Activated CD4-positive, alpha-beta T cell treated with anti-CD3 and anti-CD28 coated beads, Interleukin-2, amount 50 U/mL, for 16 hours (primary cell): ENCODE results near the gene MYLIP.

ENCODE experiments used
- DNase-seq: peaks from one replicate; pipeline ENCODE4 v3.0.0-alpha.2; 2020

The MYLIP gene

DNA sequence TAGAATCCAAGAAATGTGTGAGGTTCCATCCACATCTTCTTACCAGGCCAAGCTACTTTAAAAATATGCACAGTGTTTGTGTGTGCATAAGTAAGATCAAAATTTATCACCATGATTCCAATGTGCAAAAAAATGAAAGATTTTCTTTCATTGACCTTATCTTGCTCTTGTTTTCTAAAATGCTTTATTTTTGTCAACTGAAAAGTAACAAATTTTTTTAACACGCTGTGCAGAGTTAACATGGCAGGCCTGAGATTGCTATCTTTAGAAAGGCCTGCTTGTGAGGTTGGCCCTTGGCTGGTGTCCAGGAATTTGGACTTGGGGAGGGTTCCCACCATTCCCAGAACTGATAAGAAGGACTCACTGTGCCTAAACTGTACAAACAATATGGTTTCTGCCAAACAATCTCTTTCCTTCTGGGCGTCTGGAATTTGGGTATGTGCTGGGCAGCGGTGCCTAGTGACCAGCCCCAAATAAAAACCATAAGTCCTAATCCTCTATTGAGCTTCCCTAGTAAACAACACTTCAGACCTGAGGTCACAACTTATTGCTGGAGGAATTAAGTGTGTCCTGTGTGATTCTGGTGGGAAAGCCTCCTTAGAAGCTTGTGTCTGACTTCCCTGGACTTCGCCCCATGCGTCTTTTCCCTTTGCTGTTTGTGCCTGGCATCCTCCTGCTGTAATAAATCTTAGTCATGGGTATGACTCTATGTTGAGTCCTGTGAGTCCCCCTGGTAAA lies 19.8 kb upstream of the MYLIP start:
- no peak for DNase-seq

DNA sequence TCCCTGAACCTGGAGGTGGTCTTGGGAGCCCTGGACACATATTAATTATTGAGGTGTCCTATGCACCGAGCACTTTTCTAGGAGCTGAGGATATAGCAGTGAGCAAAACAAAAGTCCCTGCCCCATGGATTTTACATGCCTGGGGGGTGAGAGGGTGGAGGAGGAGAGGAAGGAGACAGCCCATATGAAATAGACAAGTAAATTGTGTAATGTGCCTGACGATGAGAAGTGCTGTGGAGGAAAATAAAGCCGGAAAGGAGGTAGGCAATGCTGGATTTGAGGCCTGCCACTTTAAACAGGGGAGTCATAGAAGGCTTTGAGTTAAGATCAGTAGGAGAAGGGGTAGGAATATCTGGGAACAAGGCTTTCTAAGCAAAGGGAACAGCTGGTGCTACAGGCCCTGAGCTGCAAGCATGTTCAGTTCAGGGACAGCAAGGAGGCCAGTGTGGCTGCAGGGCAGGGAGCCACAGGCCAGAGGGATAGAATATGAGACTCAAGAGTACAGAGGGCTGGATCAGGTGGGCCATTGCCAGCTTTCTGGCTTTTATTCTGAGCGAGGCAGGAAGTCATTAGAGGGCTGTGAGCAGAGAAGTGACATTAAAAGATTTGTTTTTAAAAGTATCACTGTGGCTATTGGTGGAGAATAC lies 19.1 kb upstream of the MYLIP start:
- DNase-seq, result no peak

DNA sequence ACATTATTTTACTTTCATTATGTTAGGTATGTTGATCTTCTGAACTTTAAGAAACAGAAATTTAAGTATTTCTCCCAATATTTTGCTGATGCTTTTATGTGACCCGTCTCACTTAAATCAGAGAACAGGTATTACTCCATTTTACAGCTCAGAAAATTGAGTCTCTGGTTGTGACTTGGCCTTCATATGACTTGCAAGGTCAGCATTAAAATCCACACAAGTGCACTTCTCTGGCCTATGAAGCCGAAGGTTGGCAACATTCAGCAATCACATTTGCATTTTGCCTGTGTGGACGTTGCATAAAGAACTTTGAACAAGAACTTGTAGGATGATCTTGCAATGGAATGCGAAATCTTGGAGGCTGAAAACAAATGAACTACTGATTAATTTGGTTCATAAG lies 10.1 kb upstream of the MYLIP start:
- no peak for DNase-seq

DNA sequence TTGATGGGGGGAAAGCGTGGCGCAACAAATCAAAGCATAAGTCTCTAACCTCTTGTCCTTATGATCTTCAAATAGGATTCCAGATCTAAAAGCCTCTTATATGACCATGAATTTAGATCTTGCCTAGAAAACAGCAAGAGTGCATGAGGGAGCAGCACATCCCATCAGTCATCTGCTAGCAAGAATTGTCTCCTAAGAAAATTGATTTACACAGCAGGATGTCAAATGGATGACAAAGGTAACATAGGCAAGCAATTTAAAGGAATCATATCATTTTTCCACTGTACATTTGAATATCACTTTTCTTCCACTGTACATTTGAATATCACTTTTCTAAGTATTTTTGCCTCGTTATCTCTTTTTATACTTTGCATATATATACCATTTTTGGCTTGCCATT lies 7.5 kb upstream of the MYLIP start:
- DNase-seq, result no peak

DNA sequence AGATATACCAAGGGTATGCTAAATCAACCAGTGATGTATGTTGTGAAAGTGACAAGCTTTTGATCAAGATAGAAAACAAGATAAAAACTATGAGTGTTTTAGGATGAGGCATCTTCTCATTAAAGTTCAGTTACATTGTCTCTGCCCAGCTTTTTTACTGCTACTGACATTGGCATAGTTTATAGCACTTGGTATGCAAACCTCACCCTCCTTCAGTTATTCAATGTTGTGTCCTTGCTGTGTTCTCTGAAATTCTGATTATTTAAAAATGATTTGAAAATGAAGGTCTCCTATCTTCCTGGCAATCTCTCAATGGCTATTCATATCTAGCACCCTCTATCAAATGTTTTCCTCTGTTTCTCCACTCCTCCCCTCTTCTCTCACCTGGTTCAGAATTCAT lies 6.7 kb upstream of the MYLIP start:
- DNase-seq, result no peak

DNA sequence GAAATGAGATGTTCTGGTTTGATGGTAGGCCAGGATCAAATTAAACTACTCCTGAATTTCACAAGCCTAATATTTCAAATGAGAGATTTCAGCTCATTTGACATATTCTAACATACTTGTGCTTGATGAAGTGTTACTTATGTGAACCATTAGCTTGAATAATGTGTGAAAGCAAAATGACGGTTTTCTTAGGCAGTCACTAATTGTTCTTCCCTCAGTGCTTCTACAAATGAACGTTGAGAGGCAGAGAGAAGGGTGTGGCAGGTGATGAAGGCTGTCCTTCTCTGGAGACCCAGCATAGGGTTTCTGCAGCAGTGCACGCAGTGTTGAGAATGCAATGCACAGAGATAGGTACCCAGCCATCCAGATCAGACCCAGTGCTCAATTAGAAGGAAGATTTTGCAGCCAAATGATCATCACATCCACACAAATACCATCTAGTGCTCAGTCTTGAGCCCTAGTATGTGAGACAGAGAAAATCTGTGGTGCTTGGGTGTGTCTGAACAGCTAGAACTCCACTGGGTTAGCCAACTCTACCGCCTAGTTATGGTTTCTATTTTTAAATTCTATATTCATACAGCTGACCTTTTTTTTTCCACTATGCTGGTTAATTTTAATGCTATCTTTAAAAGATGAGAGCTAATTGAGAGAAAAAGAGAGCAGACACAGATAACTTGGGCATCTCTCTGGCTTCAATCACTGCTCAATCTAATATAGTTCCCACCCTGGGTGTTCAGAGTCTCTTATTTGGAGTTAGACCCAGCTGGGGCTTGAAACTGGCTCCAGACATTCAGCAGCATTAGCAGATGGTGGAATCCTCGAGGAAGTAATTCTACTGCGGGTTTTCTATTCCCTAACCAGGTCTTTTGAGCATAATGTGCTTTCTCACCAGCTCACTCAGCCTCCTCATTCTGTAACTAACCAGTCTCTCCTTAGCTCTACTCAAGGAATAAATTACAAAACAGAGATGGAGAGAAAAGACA lies 4.4 kb upstream of the MYLIP start:
- no peak for DNase-seq

DNA sequence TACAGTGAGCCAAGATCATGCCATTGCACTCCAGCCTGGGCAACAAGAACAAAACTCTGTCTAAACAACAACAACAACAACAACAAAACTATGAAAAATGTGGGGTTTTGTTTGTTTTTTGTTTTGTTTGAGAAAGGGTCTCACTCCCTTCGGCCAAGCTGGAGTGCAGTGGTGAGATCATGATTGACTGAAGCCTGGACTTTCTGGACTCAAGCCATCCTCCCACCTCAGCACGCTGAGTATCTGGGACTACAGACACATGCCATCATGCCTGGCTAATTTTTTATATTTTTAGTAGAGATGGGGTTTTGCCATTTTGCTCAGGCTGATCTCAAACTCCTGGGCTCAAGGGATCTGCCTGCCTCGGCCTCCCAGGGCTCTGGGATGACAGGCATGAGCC lies 2.8 kb upstream of the MYLIP start:
- DNase-seq, result no peak

DNA sequence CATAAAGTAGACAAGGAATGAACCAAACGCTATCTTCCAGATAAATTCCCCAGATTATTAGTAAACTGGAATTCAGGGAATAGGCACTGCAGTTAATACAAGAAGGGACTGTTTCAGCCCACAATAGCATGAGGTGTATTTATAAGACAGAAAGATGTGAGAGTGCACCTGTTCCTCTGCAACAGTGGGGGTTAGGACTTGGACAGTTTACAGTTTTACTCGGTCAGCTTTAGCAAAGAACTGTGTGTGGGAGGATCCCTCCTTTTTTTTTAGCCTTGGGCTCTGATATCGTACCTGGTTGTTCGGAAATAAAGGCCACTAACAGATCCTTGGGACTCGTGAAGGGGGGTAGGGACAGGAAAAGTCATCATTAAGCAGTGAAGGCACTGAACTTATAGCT lies 2.0 kb upstream of the MYLIP start:
- DNase-seq, result no peak

DNA sequence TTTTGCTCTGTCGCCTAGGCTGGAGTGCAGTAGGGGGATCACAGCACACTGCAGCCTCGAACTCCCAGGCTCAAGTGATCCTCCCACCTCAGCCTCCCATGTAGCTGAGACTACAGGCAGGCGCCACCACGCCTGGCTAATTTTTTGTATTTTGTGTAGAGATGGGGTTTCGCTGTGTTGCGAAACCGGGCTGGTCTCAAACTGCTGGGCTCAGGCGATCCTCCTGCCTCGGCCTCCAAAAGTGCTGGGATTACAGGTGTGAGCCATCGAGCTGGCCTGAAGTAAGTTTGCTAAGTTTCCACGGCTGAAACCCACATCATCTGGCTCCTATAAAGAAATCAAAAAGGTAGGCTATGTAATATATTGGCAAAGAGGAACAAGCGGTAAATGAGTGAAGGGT lies 1.4 kb upstream of the MYLIP start:
- no peak for DNase-seq

DNA sequence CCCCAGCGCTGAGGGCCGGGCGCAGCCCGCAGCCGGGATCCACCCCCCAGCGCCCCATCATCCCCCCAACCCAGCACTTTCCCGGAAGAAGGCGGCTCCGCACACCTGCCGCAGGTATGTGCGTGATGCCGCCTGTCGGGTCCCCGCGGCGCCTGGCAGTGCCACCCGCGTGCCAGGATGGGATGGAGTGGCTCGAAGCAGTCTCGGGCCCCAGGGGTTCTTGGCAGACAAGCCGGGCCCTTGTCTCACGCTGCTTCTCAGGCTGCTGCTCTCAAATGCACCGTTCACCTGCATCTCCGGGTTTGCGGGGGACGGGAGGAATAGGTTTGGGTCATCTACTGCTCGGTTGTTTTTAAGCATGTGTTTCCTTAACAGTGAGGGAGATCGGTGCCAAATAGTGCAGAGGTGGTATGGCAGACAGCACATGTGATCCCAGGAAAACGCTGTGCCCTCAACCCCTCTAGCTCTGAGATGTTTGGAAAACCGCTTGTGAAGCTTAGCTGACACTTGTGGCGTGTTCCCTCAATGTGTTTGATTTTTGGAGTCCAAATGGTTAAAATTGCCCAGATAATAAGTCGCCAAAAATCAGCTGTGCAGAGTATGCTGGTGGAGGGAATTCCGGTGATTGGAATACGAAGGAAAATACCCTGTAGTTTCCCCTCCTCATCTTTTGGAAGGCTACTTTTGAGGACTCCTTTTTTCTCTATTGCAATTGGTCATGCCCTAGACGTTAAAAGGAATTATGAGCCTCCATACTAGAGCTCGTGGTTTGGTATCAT lies 926 bp downstream of the MYLIP start:
- DNase-seq, result peak; percentile 22

DNA sequence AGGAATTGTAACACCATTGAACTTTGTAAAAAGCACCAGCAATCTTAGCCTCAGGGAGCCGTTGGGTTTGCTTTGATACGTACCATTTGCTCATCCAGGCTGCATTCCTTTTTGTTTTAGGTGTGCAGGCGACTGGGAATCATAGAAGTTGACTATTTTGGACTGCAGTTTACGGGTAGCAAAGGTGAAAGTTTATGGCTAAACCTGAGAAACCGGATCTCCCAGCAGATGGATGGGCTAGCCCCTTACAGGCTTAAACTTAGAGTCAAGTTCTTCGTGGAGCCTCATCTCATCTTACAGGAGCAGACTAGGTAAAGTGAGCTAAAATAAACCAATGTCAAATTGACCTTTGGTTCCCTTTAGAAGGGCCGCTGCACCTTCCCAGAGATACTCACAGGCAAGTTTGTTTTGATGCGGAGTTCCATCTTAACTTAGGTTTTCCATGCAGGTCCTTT lies 1.6 kb downstream of the MYLIP start:
- peak; percentile 10 for DNase-seq

DNA sequence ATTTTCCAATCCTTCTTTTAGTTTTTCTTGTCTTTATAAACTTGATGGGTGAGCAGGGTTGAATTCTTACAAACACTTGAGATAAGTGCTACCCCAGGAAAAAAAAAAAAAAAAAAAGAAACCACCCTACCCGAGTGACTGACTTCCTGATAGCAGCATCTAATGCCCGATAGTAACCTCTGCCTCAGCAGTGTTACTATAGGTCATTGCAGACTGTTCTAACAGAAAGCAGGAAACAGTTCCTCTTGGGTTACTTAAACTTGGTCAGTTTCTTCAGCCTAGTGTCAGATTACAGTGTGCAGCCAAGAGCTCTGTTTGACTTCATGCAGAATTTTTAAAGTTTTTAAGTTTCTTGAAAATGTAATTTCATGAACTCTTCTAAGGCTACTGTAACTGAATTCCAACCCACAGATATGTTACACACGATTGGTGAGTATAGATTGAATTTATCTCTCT lies 2.1 kb downstream of the MYLIP start:
- peak; percentile 81 for DNase-seq

DNA sequence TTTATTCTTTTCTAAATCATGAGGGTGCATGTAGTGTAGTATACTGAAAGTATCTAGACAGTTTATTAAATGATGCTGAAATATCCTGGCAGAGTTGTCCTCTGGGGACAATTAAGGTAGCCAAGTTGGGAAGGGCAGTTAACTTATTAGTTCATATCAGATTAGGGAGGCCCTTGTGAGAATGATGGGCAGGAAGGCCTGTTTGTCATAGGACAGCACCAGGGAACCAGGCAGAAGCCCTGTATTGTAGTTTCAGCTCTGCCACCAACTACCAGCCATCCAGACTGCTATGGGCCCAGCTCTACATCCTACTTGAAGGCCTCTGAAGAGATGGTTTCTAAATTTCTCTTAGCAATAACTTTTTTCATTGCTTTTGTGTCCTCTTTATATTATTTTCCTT lies 4.0 kb downstream of the MYLIP start:
- DNase-seq, result peak; percentile 12

DNA sequence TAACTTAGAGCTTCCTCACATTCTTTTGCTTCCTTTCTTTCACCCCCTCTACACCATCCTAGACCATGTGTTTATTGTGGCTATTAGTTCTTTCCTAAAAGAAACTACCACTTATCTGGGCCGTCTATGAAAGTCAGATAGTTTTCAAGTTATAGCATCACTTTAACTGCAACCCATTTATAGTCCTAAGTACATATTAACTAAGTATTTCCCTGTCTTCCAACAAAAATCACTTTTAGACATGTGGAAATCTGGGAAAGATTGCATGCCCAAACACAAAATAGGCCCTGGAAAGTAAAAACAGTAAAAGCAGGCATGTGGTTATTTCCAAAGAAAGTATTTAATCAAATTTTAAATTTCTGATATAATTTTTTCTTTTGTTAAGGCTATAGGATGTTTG lies 5.5 kb downstream of the MYLIP start:
- DNase-seq, result no peak

DNA sequence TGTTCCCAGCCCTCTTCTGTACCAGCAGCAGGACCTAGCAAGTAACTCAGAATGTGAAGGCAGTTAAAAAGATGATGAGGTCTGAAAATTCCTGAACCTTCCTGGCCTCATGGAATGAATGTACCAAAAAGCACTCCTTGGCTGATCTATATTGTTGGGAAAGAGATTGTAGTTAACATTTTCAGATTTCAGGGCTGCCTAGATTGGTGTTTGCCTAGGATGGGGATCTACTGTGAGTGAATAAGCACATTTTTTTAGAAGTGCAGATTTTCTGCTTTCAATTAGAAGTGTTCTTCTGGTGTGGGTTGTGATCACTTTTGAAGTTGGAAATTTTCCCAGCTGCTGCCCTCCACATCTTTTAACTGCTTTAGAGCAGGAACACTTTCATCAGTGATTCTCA lies 6.2 kb downstream of the MYLIP start:
- DNase-seq, result no peak

DNA sequence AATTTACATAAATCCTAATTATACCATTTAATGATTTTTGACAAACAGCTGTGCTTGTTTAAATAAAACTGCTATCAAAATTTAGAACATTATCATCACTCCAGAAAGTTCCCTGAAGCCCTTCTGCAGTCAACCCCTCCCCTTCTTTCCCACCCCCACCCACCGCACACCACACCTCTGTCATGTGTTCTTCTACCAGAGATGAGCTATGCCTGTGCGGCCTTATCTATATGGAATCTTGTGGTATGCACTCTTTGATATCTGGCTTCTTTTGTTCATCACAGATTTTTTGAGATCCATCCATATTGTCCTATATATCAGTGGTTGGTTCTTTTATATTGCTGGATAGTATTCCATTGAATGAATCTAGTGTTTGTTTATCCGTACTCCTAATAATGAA lies 7.2 kb downstream of the MYLIP start:
- DNase-seq, result peak; percentile 37

DNA sequence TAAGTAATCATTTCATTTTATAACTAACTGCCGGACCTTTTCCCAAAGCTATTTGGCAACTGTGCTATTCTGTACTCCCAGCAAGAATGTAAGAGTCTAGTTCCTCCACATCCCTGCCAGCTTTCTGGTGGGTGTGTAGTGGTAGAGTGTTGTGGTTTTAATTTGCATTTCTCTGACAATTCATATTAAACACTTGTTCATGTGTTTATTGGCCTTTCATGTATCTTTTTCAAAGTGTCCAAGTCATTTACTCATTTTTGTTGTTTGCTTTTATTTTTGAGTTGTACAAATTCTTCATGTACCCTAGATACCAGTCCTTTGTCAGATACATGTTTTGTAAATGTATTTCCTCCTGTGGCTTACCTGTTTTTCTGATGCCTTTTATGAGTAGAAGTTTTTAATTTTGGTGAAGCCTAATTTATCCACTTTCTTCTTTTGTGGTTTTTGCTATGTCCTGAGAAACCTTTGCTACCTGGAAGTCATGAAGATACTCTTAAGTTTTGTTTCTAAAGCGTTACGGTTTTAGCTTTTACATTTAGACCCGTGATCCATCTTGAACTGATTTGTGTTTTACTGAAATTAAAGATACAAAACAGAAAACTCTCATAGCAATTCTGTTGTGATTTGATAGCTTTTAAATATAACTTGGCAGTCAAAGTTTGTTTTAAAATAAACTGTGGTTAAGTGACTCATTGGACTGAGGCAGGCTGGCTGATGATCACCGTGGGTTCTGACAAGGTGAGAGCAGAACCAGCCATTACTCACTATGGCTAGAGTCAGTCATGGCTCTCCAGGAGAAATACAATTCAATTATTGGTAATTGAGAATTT lies 8.0 kb downstream of the MYLIP start:
- peak; percentile 64 for DNase-seq

DNA sequence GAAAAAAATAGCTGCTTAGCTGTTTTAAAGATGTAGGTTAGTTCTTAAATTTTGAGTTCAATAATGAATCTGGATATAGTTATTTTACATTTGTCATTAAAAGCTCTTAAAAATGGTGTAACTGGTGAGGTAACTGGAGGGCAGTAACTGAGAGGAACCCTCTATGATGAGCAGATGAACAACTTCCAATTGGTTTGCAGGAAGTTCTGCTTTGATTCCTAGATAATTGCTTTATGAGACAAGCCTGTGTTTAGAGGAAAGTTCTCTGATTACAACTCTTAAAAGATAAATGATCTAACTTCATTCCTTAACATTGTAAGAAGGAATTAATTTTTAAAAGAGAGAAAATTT lies 8.5 kb downstream of the MYLIP start:
- no peak for DNase-seq

DNA sequence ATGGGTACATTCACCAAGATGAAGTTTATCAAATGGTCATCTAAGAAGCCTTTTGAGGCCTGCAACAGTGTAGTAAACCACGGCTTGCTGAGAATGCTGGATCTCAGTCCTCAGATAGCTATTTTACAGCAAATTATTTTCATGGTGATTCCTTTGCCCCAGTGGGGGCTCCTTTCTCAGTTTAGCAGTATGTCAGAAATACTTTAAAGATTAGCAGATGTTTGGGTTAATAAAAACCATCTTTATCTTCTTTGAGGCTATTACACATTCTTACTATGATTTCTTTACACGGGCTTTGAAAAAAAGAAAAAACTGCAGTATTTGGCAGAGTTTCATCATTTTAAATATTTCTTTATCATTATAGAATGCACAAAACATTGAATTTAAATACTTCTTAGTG lies 10.7 kb downstream of the MYLIP start:
- DNase-seq, result no peak

DNA sequence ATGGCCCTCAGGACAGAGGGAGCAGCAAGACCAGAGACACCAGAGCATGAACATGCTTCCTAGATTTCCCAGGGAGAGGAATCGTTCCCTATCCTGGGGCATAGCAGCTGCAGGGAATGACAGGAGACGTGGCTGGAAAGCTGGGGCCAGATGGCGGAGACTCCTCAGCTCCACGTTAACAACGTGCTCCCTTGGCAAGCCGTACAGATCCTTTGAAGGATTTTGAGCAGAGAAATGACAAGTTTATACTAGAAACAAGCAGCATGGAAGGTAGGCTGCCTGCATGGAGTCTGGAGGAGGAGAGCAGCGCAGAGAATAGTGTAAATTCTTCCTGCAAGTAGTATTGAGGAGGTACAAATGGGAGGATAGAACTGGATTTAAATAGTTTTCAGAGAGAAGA lies 11.7 kb downstream of the MYLIP start:
- DNase-seq, result no peak

DNA sequence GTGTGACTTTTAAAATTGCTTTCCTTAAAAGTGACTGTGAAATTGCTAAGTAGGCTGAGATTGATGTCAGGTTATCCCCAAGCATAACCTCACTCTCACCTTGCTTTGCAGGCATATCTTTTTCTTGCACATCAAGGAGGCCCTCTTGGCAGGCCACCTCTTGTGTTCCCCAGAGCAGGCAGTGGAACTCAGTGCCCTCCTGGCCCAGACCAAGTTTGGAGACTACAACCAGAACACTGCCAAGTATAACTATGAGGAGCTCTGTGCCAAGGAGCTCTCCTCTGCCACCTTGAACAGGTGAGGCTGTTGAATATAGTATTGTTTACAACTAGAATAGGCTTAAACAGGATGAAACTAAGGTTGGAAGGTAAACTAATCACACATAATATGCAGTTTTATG lies 12.6 kb downstream of the MYLIP start:
- DNase-seq, result no peak

DNA sequence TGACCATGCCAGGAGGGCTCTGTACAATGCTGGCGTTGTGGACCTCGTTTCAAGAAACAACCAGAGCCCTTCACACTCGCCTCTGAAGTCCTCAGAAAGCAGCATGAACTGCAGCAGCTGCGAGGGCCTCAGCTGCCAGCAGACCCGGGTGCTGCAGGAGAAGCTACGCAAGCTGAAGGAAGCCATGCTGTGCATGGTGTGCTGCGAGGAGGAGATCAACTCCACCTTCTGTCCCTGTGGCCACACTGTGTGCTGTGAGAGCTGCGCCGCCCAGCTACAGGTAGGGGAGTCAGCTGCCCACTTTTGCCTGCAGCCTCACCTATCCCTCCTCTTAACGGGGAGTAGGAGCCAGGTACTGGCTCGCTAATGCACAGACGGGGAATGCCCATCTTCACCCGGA lies 16.2 kb downstream of the MYLIP start:
- no peak for DNase-seq
